ENCODE results near the gene TIPARP. TPM values are rescaled to one million over a fixed set of nuclear protein-coding genes. Genes with fewer than 3 reads are reported as not detected.
"Not testable (repeated sequence)": the region's sequence is repeated elsewhere in the genome, so short reads cannot be mapped to it uniquely, and the experiment has no call there.

The TIPARP gene
- total RNA-seq, 4 donors from 2014 or later = 49.8 to 144 (median 72.6) TPM

DNA sequence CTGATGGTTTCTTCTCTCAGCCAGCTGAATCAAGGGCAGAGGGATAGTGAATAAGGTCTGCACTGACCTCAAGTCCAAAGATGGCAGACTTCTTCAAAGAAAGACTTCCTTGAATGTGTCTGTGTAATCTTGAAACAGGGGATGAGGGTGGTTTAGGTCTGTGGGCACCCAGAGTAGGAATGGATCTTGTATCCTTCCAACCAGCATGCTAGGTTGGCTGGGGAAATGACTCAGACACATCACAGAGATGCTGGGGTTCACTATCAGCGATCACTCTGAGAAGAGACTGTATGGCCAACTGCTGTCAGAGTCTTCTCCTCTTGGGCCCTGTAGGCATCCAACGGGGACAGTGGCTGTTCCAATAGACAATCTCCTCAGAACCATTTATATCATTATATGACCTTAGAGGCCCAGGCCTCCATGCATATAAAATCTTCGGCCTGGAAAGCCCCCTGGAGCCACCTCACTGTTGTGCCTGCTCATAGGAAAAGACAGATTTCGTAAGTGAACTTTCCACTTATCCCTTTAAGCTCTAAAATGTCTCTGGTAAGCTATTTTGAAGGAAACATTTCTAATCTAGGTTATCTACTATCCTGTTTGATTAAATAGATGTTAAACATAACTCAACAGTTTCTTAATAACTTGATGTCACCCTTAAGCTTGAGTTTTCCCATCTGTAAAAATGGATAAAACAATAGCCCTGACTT is 58.5 kb downstream of the TIPARP start:
- no peaks in the 10 kb centered on the region for H3K36me3 ChIP-seq
- no peak overlapping the region for H3K27ac ChIP-seq
- TF ChIP-seq, protein P1, sequence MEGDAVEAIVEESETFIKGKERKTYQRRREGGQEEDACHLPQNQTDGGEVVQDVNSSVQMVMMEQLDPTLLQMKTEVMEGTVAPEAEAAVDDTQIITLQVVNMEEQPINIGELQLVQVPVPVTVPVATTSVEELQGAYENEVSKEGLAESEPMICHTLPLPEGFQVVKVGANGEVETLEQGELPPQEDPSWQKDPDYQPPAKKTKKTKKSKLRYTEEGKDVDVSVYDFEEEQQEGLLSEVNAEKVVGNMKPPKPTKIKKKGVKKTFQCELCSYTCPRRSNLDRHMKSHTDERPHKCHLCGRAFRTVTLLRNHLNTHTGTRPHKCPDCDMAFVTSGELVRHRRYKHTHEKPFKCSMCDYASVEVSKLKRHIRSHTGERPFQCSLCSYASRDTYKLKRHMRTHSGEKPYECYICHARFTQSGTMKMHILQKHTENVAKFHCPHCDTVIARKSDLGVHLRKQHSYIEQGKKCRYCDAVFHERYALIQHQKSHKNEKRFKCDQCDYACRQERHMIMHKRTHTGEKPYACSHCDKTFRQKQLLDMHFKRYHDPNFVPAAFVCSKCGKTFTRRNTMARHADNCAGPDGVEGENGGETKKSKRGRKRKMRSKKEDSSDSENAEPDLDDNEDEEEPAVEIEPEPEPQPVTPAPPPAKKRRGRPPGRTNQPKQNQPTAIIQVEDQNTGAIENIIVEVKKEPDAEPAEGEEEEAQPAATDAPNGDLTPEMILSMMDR (IDR thresholded peaks at IDR 0.05) = no peak
- TF ChIP-seq EP300 (IDR thresholded peaks at IDR 0.05) (no peak), POLR2AphosphoS5 (IDR thresholded peaks at IDR 0.05) (no peak), POLR2A (IDR thresholded peaks at IDR 0.05) (no peak)
- 71 to 100% methylated on average over 1 to 2 of the region's 4 CpGs for WGBS, 2 donors (ENCODE audit: low coverage in 1 of 2)
- no peak overlapping the region for H3K4me3 ChIP-seq
- no peaks in the 10 kb centered on the region for H3K27me3 ChIP-seq
- H3K4me1 ChIP-seq = no peaks in the 10 kb centered on the region
- ATAC-seq = no peak
- no peaks in the 10 kb centered on the region for H3K9me3 ChIP-seq

DNA sequence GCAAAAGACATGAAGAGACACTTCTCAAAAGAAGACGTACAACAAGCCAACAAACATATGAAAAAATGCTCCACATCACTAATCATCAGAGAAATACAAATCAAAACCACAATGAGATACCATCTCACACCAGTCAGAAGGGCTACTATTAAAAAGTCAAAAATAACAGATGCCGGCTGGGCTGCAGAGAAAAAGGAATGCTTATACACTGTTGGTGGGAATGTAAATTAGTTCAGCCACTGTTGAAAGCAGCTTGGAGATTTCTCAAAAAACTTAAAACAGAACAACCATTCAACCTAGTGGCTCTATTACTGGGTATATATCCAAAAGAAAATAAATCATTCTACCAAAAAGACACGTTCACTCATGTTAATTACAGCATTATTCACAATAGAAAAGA is 60.3 kb downstream of the TIPARP start:
- not testable (repeated sequence) for H3K9me3 ChIP-seq, H3K4me3 ChIP-seq, H3K36me3 ChIP-seq, H3K27me3 ChIP-seq, H3K27ac ChIP-seq, H3K4me1 ChIP-seq, ATAC-seq
- 27 to 64% methylated on average over 1 to 3 of the region's 3 CpGs for WGBS, 2 donors (ENCODE audit: low coverage in 1 of 2)

DNA sequence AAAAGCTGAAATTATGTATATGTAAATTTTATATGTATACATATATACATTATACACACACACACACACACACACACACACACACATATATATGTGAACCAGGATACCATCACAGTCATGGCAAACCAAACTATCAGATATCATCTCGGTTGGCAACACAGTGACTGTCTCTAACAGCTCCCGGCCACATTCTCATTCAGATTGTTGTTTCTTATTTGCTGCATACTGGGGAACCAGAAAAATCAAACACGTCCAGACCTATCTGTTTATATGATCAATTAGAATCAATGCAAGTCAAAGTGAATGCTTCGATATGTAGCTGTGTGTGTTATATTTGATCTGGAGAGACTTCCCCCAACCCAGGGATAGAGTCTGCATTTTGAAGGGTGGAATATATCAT is 61.1 kb downstream of the TIPARP start:
- 67 to 100% methylated on average over 3 to 4 of the region's 4 CpGs for WGBS, 2 donors (ENCODE audit: low coverage in 1 of 2)
- ATAC-seq = no peak
- H3K36me3 ChIP-seq = no peaks in the 10 kb centered on the region

DNA sequence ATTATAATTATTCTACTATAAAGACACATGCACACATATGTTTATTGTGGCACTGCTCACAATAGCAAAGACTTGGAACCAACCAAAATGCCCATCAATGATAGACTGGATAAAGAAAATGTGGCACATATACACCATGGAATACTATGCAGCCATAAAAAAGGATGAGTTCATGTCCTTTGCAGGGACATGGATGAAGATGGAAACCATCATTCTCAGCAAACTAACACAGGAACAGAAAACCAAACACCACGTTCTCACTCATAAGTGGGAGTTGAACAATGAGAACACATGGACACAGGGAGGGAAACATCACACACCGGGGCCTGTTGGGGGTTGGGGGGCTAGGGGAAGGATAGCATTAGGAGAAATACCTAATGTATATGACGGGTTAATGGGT is 62.7 kb downstream of the TIPARP start:
- not testable (repeated sequence) for H3K4me3 ChIP-seq, H3K4me1 ChIP-seq, ATAC-seq, H3K27ac ChIP-seq, H3K36me3 ChIP-seq, H3K27me3 ChIP-seq, H3K9me3 ChIP-seq
- 90 to 100% methylated on average over 1 to 3 of the region's 3 CpGs for WGBS, 2 donors (ENCODE audit: low coverage in 1 of 2)

More for the DNA sequence above, 61.1 kb downstream of the TIPARP start:
- H3K4me1 ChIP-seq = no peaks in the 10 kb centered on the region
- H3K4me3 ChIP-seq = no peak overlapping the region
- H3K27me3 ChIP-seq = no peaks in the 10 kb centered on the region
- no peak for TF ChIP-seq EP300 (IDR thresholded peaks at IDR 0.05)
- TF ChIP-seq, protein P1 (IDR thresholded peaks at IDR 0.05) = no peak
- no peak for TF ChIP-seq POLR2AphosphoS5 (IDR thresholded peaks at IDR 0.05)
- no peak for TF ChIP-seq POLR2A (IDR thresholded peaks at IDR 0.05)
- H3K27ac ChIP-seq = no peak overlapping the region
- no peaks in the 10 kb centered on the region for H3K9me3 ChIP-seq

DNA sequence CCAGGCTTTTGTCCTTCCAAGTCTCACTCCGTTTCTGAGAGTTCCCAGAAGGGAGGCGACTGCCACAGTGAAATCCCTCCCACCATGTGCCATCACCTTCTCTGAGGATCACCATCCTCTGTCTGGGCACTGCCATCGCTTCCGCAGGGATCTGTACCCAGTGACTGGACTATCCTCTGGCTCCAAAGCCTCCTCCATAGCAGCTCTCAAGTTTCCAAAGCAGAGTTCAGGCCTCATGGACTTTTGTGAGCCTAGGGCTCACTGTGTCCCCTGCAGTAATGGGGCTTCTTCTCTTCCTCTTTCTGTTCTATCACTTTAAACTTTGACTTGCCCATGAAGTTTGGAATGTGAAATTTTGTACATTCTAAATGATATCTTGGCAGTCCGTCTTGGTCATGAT is 63.9 kb downstream of the TIPARP start:
- H3K36me3 ChIP-seq = no peaks in the 10 kb centered on the region
- TF ChIP-seq POLR2A (IDR thresholded peaks at IDR 0.05) (no peak), EP300 (IDR thresholded peaks at IDR 0.05) (no peak), POLR2AphosphoS5 (IDR thresholded peaks at IDR 0.05) (no peak)
- TF ChIP-seq, protein P1 (IDR thresholded peaks at IDR 0.05) = no peak
- H3K27ac ChIP-seq = no peak overlapping the region
- ATAC-seq = no peak
- H3K27me3 ChIP-seq = no peaks in the 10 kb centered on the region
- H3K9me3 ChIP-seq = no peaks in the 10 kb centered on the region
- no peaks in the 10 kb centered on the region for H3K4me1 ChIP-seq
- WGBS, 2 donors (ENCODE audit: low coverage in 1 of 2) = 82 to 84% methylated on average over 5 of the region's 5 CpGs
- no peak overlapping the region for H3K4me3 ChIP-seq

DNA sequence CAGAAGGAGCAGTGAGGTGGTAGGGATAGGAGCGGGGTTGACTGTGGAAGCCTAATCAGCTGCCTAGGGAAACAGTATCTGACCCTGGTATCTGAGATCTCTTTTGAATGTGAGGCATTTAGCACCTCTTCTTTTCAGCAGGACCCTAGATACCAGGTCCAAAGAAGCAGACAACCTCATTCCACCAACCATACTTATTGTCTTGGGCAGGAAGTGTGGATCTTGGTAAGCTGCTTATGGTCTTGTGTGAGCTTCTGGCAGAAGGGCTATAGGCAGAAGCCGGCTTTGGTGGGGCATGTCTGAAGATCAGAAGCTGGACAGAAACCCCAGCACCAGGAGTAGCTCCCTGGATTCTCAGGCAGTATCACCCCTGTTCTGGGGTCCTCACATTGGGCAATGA is 65.6 kb downstream of the TIPARP start:
- ATAC-seq = no peak
- H3K4me3 ChIP-seq = no peak overlapping the region
- TF ChIP-seq, protein P1 (IDR thresholded peaks at IDR 0.05) = no peak
- no peak for TF ChIP-seq EP300 (IDR thresholded peaks at IDR 0.05)
- no peak for TF ChIP-seq POLR2A (IDR thresholded peaks at IDR 0.05)
- TF ChIP-seq POLR2AphosphoS5 (IDR thresholded peaks at IDR 0.05) = no peak
- no peaks in the 10 kb centered on the region for H3K9me3 ChIP-seq
- 91 to 100% methylated on average over 1 of the region's 2 CpGs for WGBS, 2 donors (ENCODE audit: low coverage in 1 of 2)
- no peaks in the 10 kb centered on the region for H3K27me3 ChIP-seq
- H3K27ac ChIP-seq = no peak overlapping the region
- no peaks in the 10 kb centered on the region for H3K4me1 ChIP-seq
- no peaks in the 10 kb centered on the region for H3K36me3 ChIP-seq

DNA sequence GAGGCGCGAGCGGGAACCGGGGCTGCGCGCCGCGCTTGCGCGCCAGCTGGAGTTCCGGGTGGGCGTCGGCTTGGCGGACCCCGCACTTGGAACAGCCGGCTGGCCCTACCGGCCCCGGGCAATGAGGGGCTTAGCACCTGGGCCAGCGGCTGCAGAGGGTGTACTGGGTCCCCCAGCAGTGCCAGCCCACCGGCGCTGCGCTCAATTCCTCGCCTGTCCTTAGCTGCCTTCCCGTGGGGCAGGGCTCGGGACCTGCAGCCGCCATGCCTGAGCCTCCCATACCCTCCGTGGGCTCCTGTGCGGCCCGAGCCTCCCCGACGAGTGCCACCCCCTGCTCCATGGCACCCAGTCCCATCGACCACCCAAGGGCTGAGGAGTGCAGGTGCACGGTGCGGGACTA is 66.2 kb downstream of the TIPARP start:
- not testable (repeated sequence) for H3K27ac ChIP-seq, ATAC-seq, H3K36me3 ChIP-seq, H3K4me1 ChIP-seq, H3K9me3 ChIP-seq, H3K4me3 ChIP-seq, H3K27me3 ChIP-seq
- no CpG with 5 or more reads among the region's 34 CpGs for WGBS, 2 donors (ENCODE audit: low coverage in 1 of 2)

Measured in gastroesophageal sphincter (tissue), 4 donors.